ENCODE results near the gene FZR1. TPM values are rescaled to one million over a fixed set of nuclear protein-coding genes. Genes with fewer than 3 reads are reported as not detected.
"Not testable (repeated sequence)": the region's sequence is repeated elsewhere in the genome, so short reads cannot be mapped to it uniquely, and the experiment has no call there.

The FZR1 gene
- total RNA-seq, 1 donor from 2014 or later, result 19.4 TPM

DNA sequence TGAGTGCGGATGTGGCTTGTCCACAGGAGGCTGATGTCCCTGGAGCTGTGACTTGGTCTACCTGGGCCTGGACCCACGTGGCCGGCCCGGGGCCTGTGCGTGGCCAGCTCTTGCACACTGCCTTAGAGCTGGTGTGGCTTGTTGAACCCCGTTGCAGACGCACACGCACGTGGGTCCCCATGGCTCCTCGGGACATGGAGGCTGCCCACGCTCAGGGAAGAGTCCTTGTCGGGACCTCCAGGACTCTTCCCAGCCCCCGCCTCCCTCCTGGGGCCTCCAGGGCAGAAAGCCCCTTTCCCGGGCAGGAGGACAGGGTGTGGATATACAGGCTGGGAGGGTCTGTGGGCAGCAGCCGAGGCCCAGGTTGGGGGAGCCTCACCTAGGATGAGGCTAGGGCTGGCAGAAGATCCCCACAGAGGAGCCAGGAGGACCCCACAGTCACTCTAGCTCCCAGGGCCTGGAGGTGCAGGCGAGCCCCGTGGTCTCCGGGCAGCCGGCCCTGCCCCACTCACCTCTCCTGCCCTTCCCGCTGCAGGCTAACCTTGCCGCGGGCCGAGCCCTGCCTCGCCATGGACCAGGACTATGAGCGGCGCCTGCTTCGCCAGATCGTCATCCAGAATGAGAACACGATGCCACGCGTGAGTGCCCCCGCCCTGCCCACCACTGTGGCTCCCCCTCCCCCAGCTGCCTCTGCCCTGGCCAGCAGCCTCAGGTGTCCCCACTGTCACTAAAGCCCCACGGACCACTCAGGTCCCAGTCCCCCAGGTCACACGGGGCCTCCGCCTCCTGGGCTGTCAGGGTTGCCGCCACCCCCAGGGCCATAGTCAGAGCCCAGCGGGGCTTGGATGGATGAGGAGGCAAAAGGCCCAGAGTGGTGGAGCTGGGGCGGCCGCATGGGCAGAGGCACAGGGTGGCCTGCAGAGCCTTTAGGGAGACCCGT is 16.6 kb downstream of the FZR1 start:
- intact Hi-C loops (cut with DNase I), result no loop called here
- no peak for DNase-seq (ENCODE audit: missing footprints)
- ATAC-seq, result no peak

DNA sequence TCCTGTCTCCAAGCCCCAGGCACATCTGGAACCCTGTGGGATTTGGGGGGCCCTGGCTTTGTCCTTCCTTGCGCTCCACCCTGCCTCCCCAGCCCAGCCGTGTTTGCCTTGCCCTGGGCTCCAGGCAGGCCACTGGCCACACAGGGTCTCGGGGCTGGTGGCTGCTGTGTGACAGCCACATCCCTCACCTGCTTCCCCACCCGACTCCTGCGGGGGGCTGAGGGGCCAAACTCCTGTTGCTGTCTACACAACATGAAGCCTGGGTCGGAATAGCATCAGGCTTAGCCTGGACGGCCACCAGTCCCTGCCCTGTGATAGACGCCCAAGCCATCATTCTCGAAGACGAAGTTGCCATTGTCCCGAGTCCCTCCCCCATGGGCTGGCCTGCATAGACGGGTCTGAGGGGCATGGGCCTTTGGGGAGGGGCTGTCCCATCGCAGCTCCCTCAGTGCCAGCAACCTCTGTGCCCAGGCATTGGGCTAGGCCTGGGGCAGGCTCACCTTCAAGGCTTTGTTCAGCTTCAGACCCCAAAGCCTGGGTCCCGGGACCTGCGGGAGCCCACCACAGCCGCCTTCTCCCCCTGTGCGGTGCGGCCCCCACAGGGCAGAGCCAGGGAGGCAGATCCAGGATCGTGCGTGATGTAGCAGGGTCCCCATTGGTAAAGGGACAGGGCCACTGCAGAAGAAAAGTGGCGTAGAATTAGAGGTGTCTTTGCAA is 17.4 kb downstream of the FZR1 start:
- DNase-seq (ENCODE audit: missing footprints) (no peak), ATAC-seq (no peak)
- intact Hi-C loops (cut with DNase I), result no loop called here

GRCh38 chr19:3524078-3524842 is 18.1 kb downstream of the FZR1 start:
- DNase-seq (ENCODE audit: missing footprints) (no peak), ATAC-seq (no peak)
- intact Hi-C loops (cut with DNase I), result no loop called here

GRCh38 chr19:3524904-3525451 is 18.9 kb downstream of the FZR1 start:
- no peak for DNase-seq (ENCODE audit: missing footprints)
- intact Hi-C loops (cut with DNase I), result no loop called here
- no peak for ATAC-seq

DNA sequence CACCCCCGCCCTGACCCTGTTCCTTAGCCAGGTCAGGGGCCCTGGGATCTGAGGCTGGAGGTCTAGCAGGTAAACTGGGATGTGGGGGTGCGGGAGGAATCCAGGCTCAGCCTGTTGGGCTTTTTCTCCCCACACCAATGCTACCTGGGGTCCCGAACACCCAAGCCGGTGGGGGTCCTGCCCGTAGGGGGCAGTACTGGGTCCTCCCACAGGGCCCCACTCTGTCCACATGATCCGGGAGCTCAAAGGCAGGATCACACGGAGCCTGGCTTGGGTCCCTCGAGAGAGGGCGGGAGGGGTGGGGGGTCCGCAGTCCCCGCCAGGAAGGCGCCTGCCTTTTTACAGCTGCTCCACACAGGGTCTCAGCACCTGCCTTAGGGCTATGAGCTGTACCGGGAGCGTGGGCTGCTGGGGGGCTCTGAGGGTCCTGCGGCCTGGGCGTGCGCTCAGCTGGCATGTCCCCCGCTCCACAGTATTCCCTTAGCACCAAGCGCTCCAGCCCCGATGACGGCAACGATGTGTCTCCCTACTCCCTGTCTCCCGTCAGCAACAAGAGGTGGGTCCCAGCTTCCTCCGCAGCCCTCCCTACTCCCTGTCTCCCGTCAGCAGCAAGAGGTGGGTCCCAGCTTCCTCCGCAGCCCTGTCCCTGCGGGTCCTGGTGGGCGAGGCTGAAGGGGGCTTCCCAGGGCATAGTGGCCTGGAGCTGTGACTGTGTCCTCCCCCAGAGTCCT is 20.6 kb downstream of the FZR1 start:
- intact Hi-C loops (cut with DNase I), result no loop called here
- no peak for ATAC-seq
- DNase-seq (ENCODE audit: missing footprints), result no peak

- ATAC-seq (no peak), DNase-seq (ENCODE audit: missing footprints) (no peak)
- intact Hi-C loops (cut with DNase I), result no loop called here
Measured at GRCh38 chr19:3527238-3527910, 21.3 kb downstream of the FZR1 start.

GRCh38 chr19:3528080-3528479 is 22.0 kb downstream of the FZR1 start:
- ATAC-seq, result no peak
- intact Hi-C loops (cut with DNase I), result no loop called here
- no peak for DNase-seq (ENCODE audit: missing footprints)

DNA sequence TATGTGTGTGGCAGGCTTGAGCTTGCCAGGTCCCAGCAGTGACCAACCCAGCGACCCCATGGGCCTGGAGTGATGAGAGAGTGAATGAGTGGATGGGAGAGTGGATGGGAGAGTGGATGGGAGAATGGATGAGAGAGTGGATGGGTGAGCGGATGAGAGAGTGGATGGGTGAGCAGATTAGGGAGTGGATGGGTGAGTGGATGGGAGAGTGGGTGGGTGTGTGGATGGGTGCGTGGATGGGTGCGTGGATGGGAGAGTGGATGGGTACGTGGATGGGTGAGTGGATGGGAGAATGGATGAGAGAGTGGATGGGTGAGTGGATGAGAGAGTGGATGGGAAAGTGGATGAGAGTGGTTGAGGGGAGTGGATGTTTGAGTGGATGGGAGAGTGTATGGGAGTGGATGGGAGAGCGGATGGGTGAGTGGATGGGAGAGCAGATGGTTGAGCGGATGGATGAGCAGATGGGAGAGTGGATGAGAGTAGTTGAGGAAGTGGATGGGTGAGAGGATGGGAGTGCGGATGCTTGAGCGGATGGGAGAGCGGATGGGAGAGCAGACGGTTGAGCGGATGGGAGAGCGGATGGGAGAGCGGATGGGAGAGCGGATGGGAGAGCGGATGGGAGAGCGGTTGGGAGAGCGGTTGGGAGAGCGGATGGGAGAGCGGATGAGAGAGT is 22.6 kb downstream of the FZR1 start:
- intact Hi-C loops (cut with DNase I), result no loop called here
- ATAC-seq (no peak), DNase-seq (ENCODE audit: missing footprints) (no peak)

- intact Hi-C loops (cut with DNase I); DNase-seq (ENCODE audit: missing footprints); ATAC-seq: not testable (repeated sequence)
Measured at GRCh38 chr19:3529299-3529698, 23.2 kb downstream of the FZR1 start.

DNA sequence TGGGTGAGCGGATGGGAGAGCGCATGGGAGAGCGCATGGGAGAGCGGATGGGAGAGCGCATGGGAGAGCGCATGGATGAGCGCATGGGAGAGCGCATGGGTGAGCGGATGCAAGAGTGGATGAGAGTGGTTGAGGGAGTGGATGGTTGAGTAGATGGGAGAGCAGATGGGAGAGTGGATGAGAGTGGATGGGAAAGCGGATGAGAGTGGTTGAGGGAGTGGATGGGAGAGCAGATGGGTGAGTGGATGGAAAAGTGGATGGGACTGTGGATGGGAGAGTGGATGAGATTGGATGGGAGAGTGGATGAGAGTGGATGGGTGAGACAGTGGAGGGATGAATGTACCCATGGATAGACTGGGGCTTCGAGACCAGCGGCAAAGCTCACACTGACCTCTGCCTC is 24.3 kb downstream of the FZR1 start:
- intact Hi-C loops (cut with DNase I), result no loop called here
- ATAC-seq (no peak), DNase-seq (ENCODE audit: missing footprints) (no peak)

GRCh38 chr19:3531716-3532115 is 25.6 kb downstream of the FZR1 start:
- no peak for ATAC-seq
- intact Hi-C loops (cut with DNase I), result no loop called here

GRCh38 chr19:3532154-3532786 is 26.2 kb downstream of the FZR1 start:
- DNase-seq (ENCODE audit: missing footprints) (no peak), ATAC-seq (no peak)
- intact Hi-C loops (cut with DNase I), result no loop called here

More at GRCh38 chr19:3531716-3532115, 25.6 kb downstream of the FZR1 start:
- DNase-seq (ENCODE audit: missing footprints), result no peak

- intact Hi-C loops (cut with DNase I), result no loop called here
- DNase-seq (ENCODE audit: missing footprints), result no peak
- ATAC-seq, result no peak
Measured at GRCh38 chr19:3533033-3533432, 26.9 kb downstream of the FZR1 start.

DNA sequence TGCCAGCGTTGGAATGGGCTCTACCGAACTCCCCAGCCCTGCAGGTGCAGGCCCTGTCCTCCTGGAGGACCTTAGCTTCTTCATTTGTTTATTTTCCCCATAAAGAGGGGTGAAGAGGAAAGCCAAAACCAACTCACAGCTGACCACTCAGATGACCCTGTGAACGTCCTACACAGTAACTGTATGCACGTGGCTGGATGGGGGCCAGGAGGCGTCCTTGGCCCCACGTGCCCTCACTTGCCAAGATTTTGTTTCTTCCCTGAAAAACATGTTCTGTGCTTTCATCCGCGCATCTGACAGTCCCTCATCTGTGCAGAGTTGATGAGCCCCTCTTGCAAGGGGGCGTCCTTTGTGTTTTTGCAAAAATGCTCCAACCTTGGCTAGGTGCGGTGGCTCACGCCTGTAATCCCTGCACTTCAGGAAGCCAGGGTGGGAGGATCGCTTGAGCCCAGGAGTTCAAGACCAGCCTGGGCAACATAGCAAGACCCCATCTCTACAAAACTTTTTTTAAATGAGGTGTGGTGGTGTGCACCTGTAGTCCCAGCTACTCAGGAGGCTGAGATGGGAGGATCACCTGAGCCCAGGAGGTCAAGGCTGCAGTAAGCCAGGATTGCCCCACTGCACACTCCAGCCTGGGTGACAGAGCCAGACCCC is 27.6 kb downstream of the FZR1 start:
- DNase-seq (ENCODE audit: missing footprints) (no peak), ATAC-seq (no peak)
- intact Hi-C loops (cut with DNase I), result no loop called here

GRCh38 chr19:3534375-3535234 is 28.5 kb downstream of the FZR1 start:
- DNase-seq (ENCODE audit: missing footprints), result no peak

GRCh38 chr19:3535235-3535535 is 29.1 kb downstream of the FZR1 start:
- ATAC-seq (no peak), DNase-seq (ENCODE audit: missing footprints) (no peak)
- intact Hi-C loops (cut with DNase I), result no loop called here

More at GRCh38 chr19:3534375-3535234, 28.5 kb downstream of the FZR1 start:
- no peak for ATAC-seq
- intact Hi-C loops (cut with DNase I), result no loop called here

Data from Right ventricle myocardium inferior (tissue), 1 donor.